Tibial nerve (tissue), 4 donors: Measurements from ENCODE around the gene RNASE9.

ENCODE experiments used
- CTCF ChIP-seq, 5 experiments: fragments of 200-600 bp in 3 of 5; fragments of 450-650 bp in 2 of 5; sonication (generic) in 3 of 5; IDR thresholded peaks; one replicate each; pipeline ENCODE4 v1.5.1; 2016 to 2019; ENCODE audit warnings: antibody characterized with exemption in 5 of 5, mild to moderate bottlenecking in 3 of 5, moderate library complexity in 2 of 5
- EP300 ChIP-seq, 2 donors: sonication (generic); formaldehyde crosslinking; IDR thresholded peaks; one replicate each; pipeline ENCODE4 v1.6.1; 2017; ENCODE audit warnings: antibody characterized with exemption in 2 of 2, mild to moderate bottlenecking in 1 of 2
- POLR2A ChIP-seq, 2 donors: fragments of 450-650 bp; IDR thresholded peaks; one replicate each; pipeline ENCODE4 v1.6.1; 2017; ENCODE audit warnings: antibody characterized with exemption in 2 of 2, mild to moderate bottlenecking in 2 of 2, moderate library complexity in 2 of 2

DNA sequence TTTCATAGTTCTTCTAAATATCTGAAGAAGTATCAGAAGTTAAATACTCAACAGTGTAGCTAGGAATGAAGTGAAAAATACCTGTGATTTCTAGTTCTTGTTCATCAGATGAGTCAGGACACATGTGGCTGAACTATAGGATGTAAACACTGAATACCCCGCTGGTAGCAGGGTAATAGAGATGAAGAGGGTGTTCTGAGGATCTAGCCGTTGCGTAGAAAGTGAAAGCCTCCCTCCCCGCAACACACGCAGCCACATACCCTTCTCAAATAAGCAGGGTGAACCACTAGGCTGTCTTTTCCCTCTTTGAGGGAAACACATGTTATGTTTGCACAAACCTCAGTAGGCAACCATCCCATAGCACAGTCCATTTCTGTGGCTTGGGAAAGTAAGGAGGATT, 46.8 kb upstream of the RNASE9 start:
- TF ChIP-seq POLR2A (IDR thresholded peaks at IDR 0.05) (no peak), CTCF (IDR thresholded peaks at IDR 0.05) (no peak), EP300 (IDR thresholded peaks at IDR 0.05) (no peak)
